ENCODE results near the gene SYT17.

SYT17 gene

DNA sequence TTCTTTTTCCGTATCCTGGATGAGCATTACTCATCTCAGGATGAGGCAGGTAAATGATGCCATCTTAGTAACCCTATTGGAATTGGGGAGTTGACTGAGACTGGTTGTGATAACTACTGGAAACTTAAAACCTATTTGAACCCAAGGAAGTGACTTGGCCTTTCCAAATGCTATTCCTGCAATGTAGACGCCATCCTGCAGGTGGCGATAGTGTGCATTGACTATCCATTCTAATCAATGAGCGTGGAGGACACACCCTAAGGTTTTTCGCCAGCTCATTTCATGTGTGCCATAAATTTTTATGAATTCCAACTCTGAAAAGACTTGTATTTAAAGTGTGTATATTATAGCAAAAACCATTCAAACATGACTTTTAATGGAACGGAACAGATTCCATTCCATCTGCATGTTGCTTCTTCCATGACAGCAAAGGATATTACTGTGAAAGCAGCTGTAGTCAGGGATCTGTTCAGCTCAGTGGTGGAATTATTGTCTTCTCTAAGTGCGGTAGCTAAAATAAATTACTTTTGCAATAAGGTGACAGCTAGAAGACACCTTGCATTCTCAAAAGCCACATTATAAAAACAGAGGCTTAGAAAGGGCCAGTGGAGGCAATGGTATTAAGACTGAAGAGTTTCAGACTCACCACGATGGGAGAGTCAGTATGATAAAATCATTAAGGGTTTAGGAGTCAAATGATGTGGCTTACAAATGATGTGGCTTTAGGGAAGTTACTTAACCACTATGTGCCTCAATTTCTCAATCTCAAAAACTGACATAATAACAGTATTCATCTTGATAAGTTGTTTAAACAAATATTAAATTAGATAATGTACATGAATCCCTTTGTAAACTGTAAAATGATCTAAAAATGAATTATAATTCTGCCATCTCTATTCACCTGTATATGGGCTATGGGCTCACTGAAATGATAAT lies 55.5 kb downstream of the SYT17 start:
- Histone ChIP-seq H3K27me3 (replicated peaks; ENCODE audit: control insufficient read depth, insufficient read depth, low read length) (no peaks in the 10 kb centered on the region), H3K9ac (ENCODE audit: low read length) (no peak overlapping the region), H3K4me3 (ENCODE audit: low read length) (no peak overlapping the region), H3K9me3 (ENCODE audit: control insufficient read depth, low read length) (peaks cover 11% of the 10 kb centered on the region), H3K36me3 (ENCODE audit: control insufficient read depth, insufficient read depth, low read length, severe bottlenecking) (no peaks in the 10 kb centered on the region), H3K4me1 (ENCODE audit: control insufficient read depth, insufficient read depth, low read length) (no peaks in the 10 kb centered on the region)
- DNase-seq (ENCODE audit: low read depth) = peak; percentile 2

DNA sequence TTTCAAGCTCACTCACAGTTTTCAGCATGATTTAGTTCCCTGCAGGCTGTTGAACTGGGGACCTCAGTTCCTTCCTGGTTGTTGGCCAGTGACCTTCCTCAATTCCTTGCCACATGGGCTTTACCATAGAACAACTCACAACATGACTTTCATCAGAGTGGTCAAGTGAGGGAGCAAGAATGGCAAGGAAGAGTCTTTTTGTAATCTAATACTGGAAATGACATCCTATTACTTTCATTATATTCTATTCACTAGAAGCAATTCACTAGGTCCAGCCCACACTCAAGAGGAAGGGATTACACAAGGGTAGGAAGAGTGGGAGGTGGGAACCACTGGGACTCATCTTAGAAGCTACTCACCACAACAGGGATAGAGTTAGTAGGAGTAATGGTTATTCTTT lies 57.6 kb downstream of the SYT17 start:
- Histone ChIP-seq H3K36me3 (ENCODE audit: control insufficient read depth, insufficient read depth, low read length, severe bottlenecking) (no peaks in the 10 kb centered on the region), H3K9ac (ENCODE audit: low read length) (no peak overlapping the region), H3K27me3 (replicated peaks; ENCODE audit: control insufficient read depth, insufficient read depth, low read length) (no peaks in the 10 kb centered on the region), H3K4me1 (ENCODE audit: control insufficient read depth, insufficient read depth, low read length) (no peaks in the 10 kb centered on the region), H3K9me3 (ENCODE audit: control insufficient read depth, low read length) (peaks cover 11% of the 10 kb centered on the region), H3K4me3 (ENCODE audit: low read length) (no peak overlapping the region)
- no peak for DNase-seq (ENCODE audit: low read depth)

DNA sequence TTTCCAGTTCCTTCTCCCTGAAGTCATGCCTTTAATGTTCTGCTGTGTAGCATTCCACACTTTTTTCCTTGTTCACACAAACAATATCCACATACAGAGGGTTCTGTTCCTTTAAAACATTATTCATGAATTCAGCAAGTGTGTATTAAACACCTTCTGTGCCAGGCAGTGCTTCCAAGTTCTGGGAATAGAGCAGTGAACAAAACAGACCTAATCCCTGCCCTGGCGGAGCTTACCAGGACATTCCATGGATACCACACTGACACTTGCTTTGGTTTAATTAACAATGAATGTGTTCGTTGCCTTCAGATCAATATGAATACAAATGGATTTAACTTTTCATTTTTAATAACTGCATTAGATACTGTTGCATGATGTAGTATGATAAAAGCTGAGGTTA lies 59.6 kb downstream of the SYT17 start:
- Histone ChIP-seq H3K4me1 (ENCODE audit: control insufficient read depth, insufficient read depth, low read length) (no peaks in the 10 kb centered on the region), H3K4me3 (ENCODE audit: low read length) (no peak overlapping the region)

DNA sequence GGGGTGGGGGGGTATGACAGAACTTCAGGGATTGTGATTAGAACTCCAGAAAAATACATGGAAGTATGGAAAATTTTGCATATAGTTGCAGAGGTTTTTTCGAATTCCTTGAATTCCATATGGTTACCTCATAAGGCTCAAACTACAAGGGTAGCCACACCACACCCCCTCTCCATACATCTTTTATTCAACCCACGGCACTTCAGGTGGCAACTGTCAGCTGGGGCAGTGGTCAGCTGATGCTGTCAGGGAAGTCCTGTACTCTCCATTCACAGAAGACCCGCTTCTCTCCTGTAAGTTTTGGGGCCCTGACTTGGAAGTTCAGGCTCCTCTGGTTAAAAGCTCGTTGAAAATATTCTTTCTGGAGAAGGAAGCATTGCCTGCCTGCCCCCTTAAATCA lies 60.0 kb downstream of the SYT17 start:
- no peak for DNase-seq (ENCODE audit: low read depth)
- Histone ChIP-seq H3K36me3 (ENCODE audit: control insufficient read depth, insufficient read depth, low read length, severe bottlenecking) (no peaks in the 10 kb centered on the region), H3K4me3 (ENCODE audit: low read length) (no peak overlapping the region), H3K27me3 (replicated peaks; ENCODE audit: control insufficient read depth, insufficient read depth, low read length) (no peaks in the 10 kb centered on the region), H3K9ac (ENCODE audit: low read length) (no peak overlapping the region), H3K4me1 (ENCODE audit: control insufficient read depth, insufficient read depth, low read length) (no peaks in the 10 kb centered on the region), H3K9me3 (ENCODE audit: control insufficient read depth, low read length) (peaks cover 11% of the 10 kb centered on the region)

More for the DNA sequence above, 59.6 kb downstream of the SYT17 start:
- no peak for DNase-seq (ENCODE audit: low read depth)
- Histone ChIP-seq H3K36me3 (ENCODE audit: control insufficient read depth, insufficient read depth, low read length, severe bottlenecking) (no peaks in the 10 kb centered on the region), H3K27me3 (replicated peaks; ENCODE audit: control insufficient read depth, insufficient read depth, low read length) (no peaks in the 10 kb centered on the region), H3K9ac (ENCODE audit: low read length) (no peak overlapping the region), H3K9me3 (ENCODE audit: control insufficient read depth, low read length) (peaks cover 11% of the 10 kb centered on the region)

DNA sequence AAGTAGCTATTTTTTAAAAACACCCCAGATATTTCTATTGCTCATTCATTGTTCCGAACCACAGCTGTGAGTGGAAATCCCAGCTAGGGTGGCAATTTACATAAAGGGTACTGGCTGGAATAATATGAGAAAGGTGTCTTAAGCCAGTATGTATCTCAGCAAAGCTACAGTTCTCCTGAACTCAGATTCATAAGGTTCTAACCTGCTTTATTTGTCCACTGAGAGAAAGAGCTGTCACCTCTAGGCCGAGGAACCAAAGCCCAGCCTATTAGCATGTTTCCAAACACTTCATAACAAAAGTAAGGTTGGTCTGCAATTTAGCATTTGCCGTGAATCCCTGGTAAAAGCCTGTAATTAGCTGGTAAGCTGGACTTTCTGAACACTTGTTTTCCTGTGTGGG lies 60.5 kb downstream of the SYT17 start:
- no peak overlapping the region for H3K9ac ChIP-seq (ENCODE audit: low read length)
- no peaks in the 10 kb centered on the region for H3K27me3 ChIP-seq (replicated peaks; ENCODE audit: control insufficient read depth, insufficient read depth, low read length)
- no peaks in the 10 kb centered on the region for H3K36me3 ChIP-seq (ENCODE audit: control insufficient read depth, insufficient read depth, low read length, severe bottlenecking)
- no peaks in the 10 kb centered on the region for H3K4me1 ChIP-seq (ENCODE audit: control insufficient read depth, insufficient read depth, low read length)
- DNase-seq (ENCODE audit: low read depth) = no peak
- peaks cover 11% of the 10 kb centered on the region for H3K9me3 ChIP-seq (ENCODE audit: control insufficient read depth, low read length)
- no peak overlapping the region for H3K4me3 ChIP-seq (ENCODE audit: low read length)

DNA sequence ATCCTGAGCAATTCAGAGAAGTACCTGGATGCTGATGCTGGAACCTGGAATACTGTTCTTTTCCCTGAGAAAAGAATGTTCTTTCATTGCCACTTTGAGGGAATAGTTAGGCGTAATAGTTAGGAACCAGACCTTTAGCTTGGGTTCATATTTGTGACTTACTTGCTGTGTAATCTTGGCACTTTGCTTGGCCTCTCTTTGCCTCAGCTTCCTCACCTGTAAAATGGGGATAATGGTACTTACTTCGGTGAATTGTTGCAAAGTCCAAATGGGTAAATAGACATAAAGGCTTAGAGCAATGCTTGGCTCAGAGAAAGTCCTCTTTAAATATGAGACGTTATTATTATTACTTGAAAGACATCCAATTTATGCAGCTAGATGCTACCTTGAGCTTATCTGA lies 62.5 kb downstream of the SYT17 start:
- Histone ChIP-seq H3K9ac (ENCODE audit: low read length) (no peak overlapping the region), H3K27me3 (replicated peaks; ENCODE audit: control insufficient read depth, insufficient read depth, low read length) (no peaks in the 10 kb centered on the region), H3K36me3 (ENCODE audit: control insufficient read depth, insufficient read depth, low read length, severe bottlenecking) (no peaks in the 10 kb centered on the region), H3K4me3 (ENCODE audit: low read length) (no peak overlapping the region), H3K4me1 (ENCODE audit: control insufficient read depth, insufficient read depth, low read length) (no peaks in the 10 kb centered on the region), H3K9me3 (ENCODE audit: control insufficient read depth, low read length) (peaks cover 12% of the 10 kb centered on the region)
- DNase-seq (ENCODE audit: low read depth) = no peak

DNA sequence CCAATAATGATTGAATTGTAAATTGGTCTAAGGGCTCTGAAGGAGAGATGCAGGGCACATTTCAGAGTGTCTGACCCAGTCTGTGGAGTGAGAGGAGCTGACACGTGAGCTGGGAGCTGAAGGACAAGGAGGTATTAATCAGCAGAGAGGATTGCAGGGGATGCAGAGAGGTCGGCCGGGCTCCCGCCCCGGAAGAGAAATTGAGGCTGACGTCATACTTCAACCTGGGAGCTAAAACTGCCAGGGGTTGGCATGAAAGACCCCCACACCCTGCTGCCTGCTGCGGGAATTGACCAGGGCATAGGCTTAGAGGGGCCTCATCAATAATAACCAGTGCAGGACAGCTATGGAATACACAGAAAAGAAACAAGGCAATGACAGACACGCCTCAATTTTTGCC lies 63.8 kb downstream of the SYT17 start:
- no peaks in the 10 kb centered on the region for H3K4me1 ChIP-seq (ENCODE audit: control insufficient read depth, insufficient read depth, low read length)
- no peak overlapping the region for H3K4me3 ChIP-seq (ENCODE audit: low read length)
- DNase-seq (ENCODE audit: low read depth) = no peak
- H3K36me3 ChIP-seq (ENCODE audit: control insufficient read depth, insufficient read depth, low read length, severe bottlenecking) = no peaks in the 10 kb centered on the region
- peaks cover 18% of the 10 kb centered on the region for H3K9me3 ChIP-seq (ENCODE audit: control insufficient read depth, low read length)
- H3K27me3 ChIP-seq (replicated peaks; ENCODE audit: control insufficient read depth, insufficient read depth, low read length) = no peaks in the 10 kb centered on the region
- no peak overlapping the region for H3K9ac ChIP-seq (ENCODE audit: low read length)

DNA sequence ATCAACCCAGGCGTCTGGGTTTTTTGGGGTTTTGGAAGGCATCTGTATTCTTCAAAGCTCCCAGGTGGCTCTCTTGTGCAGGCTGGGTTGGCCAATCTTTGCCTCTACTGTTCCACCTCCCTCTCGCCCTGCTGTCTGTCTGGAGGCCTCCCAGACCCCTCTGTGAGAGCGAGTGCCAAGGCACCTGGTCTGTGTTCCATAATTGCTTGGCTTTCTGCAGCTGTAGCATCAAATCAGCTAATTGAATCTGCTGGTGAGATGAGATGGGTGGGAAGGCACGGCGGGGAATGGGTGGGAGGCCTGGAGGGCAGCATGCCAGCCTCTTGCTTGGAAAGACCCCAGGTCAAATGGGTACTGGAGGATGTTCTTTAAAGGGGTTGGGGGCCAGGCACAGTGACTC lies 64.9 kb downstream of the SYT17 start:
- Histone ChIP-seq H3K27me3 (replicated peaks; ENCODE audit: control insufficient read depth, insufficient read depth, low read length) (no peaks in the 10 kb centered on the region), H3K4me3 (ENCODE audit: low read length) (no peak overlapping the region), H3K4me1 (ENCODE audit: control insufficient read depth, insufficient read depth, low read length) (no peaks in the 10 kb centered on the region), H3K9ac (ENCODE audit: low read length) (no peak overlapping the region), H3K9me3 (ENCODE audit: control insufficient read depth, low read length) (peaks cover 21% of the 10 kb centered on the region), H3K36me3 (ENCODE audit: control insufficient read depth, insufficient read depth, low read length, severe bottlenecking) (no peaks in the 10 kb centered on the region)
- DNase-seq (ENCODE audit: low read depth) = no peak

DNA sequence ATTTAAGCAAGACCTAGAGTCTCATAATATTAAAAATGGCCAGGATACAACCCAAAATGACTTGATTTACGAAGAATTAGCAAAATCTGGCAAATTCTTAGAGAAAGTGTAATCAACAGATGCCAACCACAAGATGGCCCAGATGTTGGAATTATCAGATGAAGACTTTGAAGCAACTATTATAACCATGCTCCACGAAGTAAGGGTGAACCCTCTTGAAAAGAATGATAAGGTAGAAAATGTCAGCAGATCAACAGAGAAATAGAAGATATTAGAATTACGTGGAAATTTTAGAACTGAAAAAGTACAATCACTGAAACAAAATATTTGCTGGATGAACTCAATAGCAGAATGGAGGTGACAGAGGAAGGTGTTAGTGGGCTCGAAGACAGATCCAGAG lies 67.4 kb downstream of the SYT17 start:
- Histone ChIP-seq H3K27me3 (replicated peaks; ENCODE audit: control insufficient read depth, insufficient read depth, low read length) (no peaks in the 10 kb centered on the region), H3K9me3 (ENCODE audit: control insufficient read depth, low read length) (peaks cover 21% of the 10 kb centered on the region), H3K4me3 (ENCODE audit: low read length) (no peak overlapping the region)

DNA sequence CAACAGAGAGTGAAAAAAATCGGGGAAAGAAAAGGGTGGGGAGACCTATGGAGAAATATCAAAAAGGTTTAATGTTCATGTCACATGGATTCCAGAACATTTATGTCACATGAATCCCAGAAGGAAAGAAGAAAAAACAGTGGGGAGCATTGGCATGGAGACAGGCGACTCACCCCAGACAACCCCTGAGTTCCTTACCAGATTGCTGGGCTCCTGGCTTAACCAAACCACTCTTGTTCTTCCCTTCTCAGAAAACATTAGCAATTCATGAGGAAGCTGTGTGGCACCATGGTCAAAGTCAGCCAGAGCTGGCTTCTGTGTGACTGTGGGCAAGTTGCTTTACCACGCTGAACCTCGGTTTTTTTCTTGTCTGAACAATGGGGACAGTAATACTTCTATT lies 67.8 kb downstream of the SYT17 start:
- Histone ChIP-seq H3K27me3 (replicated peaks; ENCODE audit: control insufficient read depth, insufficient read depth, low read length) (no peaks in the 10 kb centered on the region), H3K4me3 (ENCODE audit: low read length) (no peak overlapping the region), H3K4me1 (ENCODE audit: control insufficient read depth, insufficient read depth, low read length) (no peaks in the 10 kb centered on the region), H3K9me3 (ENCODE audit: control insufficient read depth, low read length) (peaks cover 21% of the 10 kb centered on the region), H3K9ac (ENCODE audit: low read length) (no peak overlapping the region), H3K36me3 (ENCODE audit: control insufficient read depth, insufficient read depth, low read length, severe bottlenecking) (no peaks in the 10 kb centered on the region)
- DNase-seq (ENCODE audit: low read depth) = no peak

More for the DNA sequence above, 67.4 kb downstream of the SYT17 start:
- H3K36me3 ChIP-seq (ENCODE audit: control insufficient read depth, insufficient read depth, low read length, severe bottlenecking) = no peaks in the 10 kb centered on the region
- H3K4me1 ChIP-seq (ENCODE audit: control insufficient read depth, insufficient read depth, low read length) = no peaks in the 10 kb centered on the region
- H3K9ac ChIP-seq (ENCODE audit: low read length) = no peak overlapping the region
- DNase-seq (ENCODE audit: low read depth) = no peak

DNA sequence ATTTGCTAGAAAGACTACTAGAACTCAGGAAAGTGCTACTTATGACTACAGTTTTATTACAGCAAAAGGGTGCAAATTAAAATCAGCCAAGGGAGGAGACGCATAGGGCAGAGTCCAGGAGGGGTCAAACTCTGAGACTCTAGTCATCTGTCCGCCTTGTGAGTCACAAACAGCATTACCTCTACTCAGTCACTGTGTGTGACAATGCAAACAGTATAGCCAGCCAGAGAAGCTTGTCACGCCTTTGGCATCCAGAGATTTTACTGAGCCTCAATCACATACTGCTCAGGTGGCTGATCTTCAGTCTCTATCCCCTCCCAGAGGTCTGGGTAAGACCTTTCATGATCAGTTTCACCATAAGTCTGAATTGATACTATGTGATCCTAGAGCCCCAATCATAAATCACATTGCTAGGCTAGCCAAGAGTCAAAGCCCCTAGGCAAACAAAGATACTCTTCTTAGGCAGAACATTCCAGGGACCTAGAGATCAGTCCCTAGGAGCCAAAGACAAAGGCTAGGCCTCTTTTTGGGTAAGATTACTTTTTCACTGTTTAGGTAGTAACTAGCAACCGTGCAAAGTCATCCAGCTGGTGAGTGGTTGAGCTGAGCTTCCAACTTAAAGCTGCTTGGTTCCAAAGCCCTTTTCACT lies 68.6 kb downstream of the SYT17 start:
- no peak overlapping the region for H3K4me3 ChIP-seq (ENCODE audit: low read length)
- no peak for DNase-seq (ENCODE audit: low read depth)
- H3K36me3 ChIP-seq (ENCODE audit: control insufficient read depth, insufficient read depth, low read length, severe bottlenecking) = no peaks in the 10 kb centered on the region
- H3K4me1 ChIP-seq (ENCODE audit: control insufficient read depth, insufficient read depth, low read length) = no peaks in the 10 kb centered on the region
- H3K27me3 ChIP-seq (replicated peaks; ENCODE audit: control insufficient read depth, insufficient read depth, low read length) = no peaks in the 10 kb centered on the region
- H3K9ac ChIP-seq (ENCODE audit: low read length) = no peak overlapping the region
- peaks cover 21% of the 10 kb centered on the region for H3K9me3 ChIP-seq (ENCODE audit: control insufficient read depth, low read length)
